Dermis blood vessel endothelial cell (primary cell): ENCODE data around the gene MS4A6E. TPM values are rescaled to one million over a fixed set of nuclear protein-coding genes. Genes with fewer than 3 reads are reported as not detected.

Source experiments
- DNase-seq: peaks from one replicate; pipeline ENCODE4 v3.0.0; 2010
- total RNA-seq: library from RNA; depleted of rRNA; stranded (reverse); fragments of >200 nt; gene quantifications from 2 replicates; pipeline ENCODE4 v1.2.3, GENCODE V29; 2014

MS4A6E gene
- total RNA-seq, 1 donor from 2014 or later, result not detected

- no peak for DNase-seq
These were observed 49.5 kb downstream of the MS4A6E start for GRCh38 chr11:60376601-60377000.

GRCh38 chr11:60377401-60378136, 50.5 kb downstream of the MS4A6E start:
- no peak for DNase-seq

GRCh38 chr11:60378354-60378753, 51.3 kb downstream of the MS4A6E start, which contains the start of gene MS4A7:
Gene MS4A7, plus strand, starts transcription at chr11:60378532. Its CDS starts 4,610 bp downstream, at chr11:60383142.
- no peak for DNase-seq

- no peak for DNase-seq
These were observed 62.3 kb downstream of the MS4A6E start for GRCh38 chr11:60389279-60389910.

- no peak for DNase-seq
These were observed 63.4 kb downstream of the MS4A6E start for GRCh38 chr11:60390419-60390818.

Other genes with a start within 250 kb of the MS4A6E start
- not detected in 2 replicates for gene MS4A2, start 238.6 kb upstream of the MS4A6E start, total RNA-seq
- 1.3 and 6.0 TPM in 2 replicates for gene MS4A6A, start 144.2 kb upstream of the MS4A6E start, total RNA-seq
- not detected in 2 replicates for gene MS4A4E, start 84.1 kb upstream of the MS4A6E start, total RNA-seq
- not detected in 2 replicates for gene MS4A4A, start 46.6 kb upstream of the MS4A6E start, total RNA-seq
- gene MS4A7, start 51.3 kb downstream of the MS4A6E start, total RNA-seq, result not detected in 2 replicates
- not detected in 2 replicates for gene MS4A14, start 69.2 kb downstream of the MS4A6E start, total RNA-seq
- gene MS4A5, start 102.3 kb downstream of the MS4A6E start, total RNA-seq, result not detected in 2 replicates
- gene MS4A1, start 128.6 kb downstream of the MS4A6E start, total RNA-seq, result not detected in 2 replicates
- not detected in 2 replicates for gene MS4A12, start 165.5 kb downstream of the MS4A6E start, total RNA-seq
- gene MS4A13, start 188.1 kb downstream of the MS4A6E start, total RNA-seq, result not detected in 2 replicates